SK-N-SH treated with all-trans-retinoic acid at 6 μM for 48 hours (cell line): ENCODE data around the gene RERE.

Source experiments
- ATAC-seq: fragments of 200-7000 bp; cut with Tn5 transposase; 3 replicates; pipeline ENCODE4 v1.9.1; 2020; ENCODE audit warnings: mild to moderate bottlenecking, moderate library complexity
- ARNTL ChIP-seq: fragments of 450-650 bp; formaldehyde crosslinking; IDR thresholded peaks from 2 replicates; pipeline ENCODE4 v1.5.0; 2020; ENCODE audit warnings: low read depth, mild to moderate bottlenecking, moderate library complexity, borderline replicate concordance
- BACH2 ChIP-seq: fragments of 250-450 bp; sonication (Bioruptor Pico); IDR thresholded peaks from 2 replicates; pipeline ENCODE4 v1.9.0; 2021; ENCODE audit warnings: mild to moderate bottlenecking, borderline replicate concordance
- CREB5 ChIP-seq: fragments of 250-450 bp; sonication (Bioruptor Pico); IDR thresholded peaks from 2 replicates; pipeline ENCODE4 v1.5.1; 2020; ENCODE audit warnings: low read depth, mild to moderate bottlenecking, moderate library complexity
- CSDC2 ChIP-seq: fragments of 250-450 bp; sonication (Bioruptor Pico); IDR thresholded peaks from 2 replicates; pipeline ENCODE4 v1.5.0; 2020; ENCODE audit warnings: mild to moderate bottlenecking, moderate library complexity
- ESRRG ChIP-seq: fragments of 250-450 bp; sonication (Bioruptor Pico); IDR thresholded peaks from 2 replicates; pipeline ENCODE4 v1.6.1; 2021; ENCODE audit warnings: mild to moderate bottlenecking
- GLIS3 ChIP-seq: fragments of 250-450 bp; sonication (Bioruptor Pico); IDR thresholded peaks from 2 replicates; pipeline ENCODE4 v1.5.0; 2020; ENCODE audit warnings: mild to moderate bottlenecking, moderate library complexity
- ISL1 ChIP-seq: fragments of 250-450 bp; sonication (Bioruptor Pico); IDR thresholded peaks from 2 replicates; pipeline ENCODE4 v2.1.2; 2022; ENCODE audit warnings: mild to moderate bottlenecking, moderate library complexity
- OSR1 ChIP-seq: fragments of 250-450 bp; sonication (Bioruptor Pico); IDR thresholded peaks from 2 replicates; pipeline ENCODE4 v1.8.0; 2022; ENCODE audit warnings: moderate library complexity, mild to moderate bottlenecking, inconsistent platforms
- PPARA ChIP-seq: fragments of 250-450 bp; sonication (Bioruptor Pico); IDR thresholded peaks from 2 replicates; pipeline ENCODE4 v1.5.0; 2020; ENCODE audit warnings: mild to moderate bottlenecking, borderline replicate concordance
- SNAI2 ChIP-seq: fragments of 250-450 bp; sonication (Bioruptor Pico); IDR thresholded peaks from 2 replicates; pipeline ENCODE4 v1.5.0; 2020; ENCODE audit warnings: mild to moderate bottlenecking, moderate library complexity
- TCF4 ChIP-seq: fragments of 250-450 bp; sonication (Bioruptor Pico); IDR thresholded peaks from 2 replicates; pipeline ENCODE4 v1.8.0; 2021; ENCODE audit warnings: mild to moderate bottlenecking, moderate library complexity, borderline replicate concordance
- TSHZ2 ChIP-seq: fragments of 250-450 bp; sonication (Bioruptor Pico); IDR thresholded peaks from 2 replicates; pipeline ENCODE4 v1.5.0; 2020; ENCODE audit warnings: mild to moderate bottlenecking, moderate library complexity
- ZC3H10 ChIP-seq: fragments of 250-450 bp; sonication (Bioruptor Pico); IDR thresholded peaks from 2 replicates; pipeline ENCODE4 v1.5.1; 2021; ENCODE audit warnings: mild to moderate bottlenecking, moderate library complexity
- ZFP3 ChIP-seq: fragments of 250-450 bp; sonication (Bioruptor Pico); IDR thresholded peaks from 2 replicates; pipeline ENCODE4 v1.5.0; 2020; ENCODE audit warnings: mild to moderate bottlenecking, moderate library complexity
- ZFP30 ChIP-seq: fragments of 450-650 bp; formaldehyde crosslinking; IDR thresholded peaks from 2 replicates; pipeline ENCODE4 v1.5.0; 2022; ENCODE audit warnings: mild to moderate bottlenecking, moderate library complexity
- ZNF565 ChIP-seq: fragments of 450-650 bp; formaldehyde crosslinking; conservative IDR thresholded peaks from 2 replicates; pipeline ENCODE4 v1.5.0; 2020; ENCODE audit warnings: low read depth, mild to moderate bottlenecking, moderate library complexity
- ZNF8 ChIP-seq: fragments of 450-650 bp; formaldehyde crosslinking; IDR thresholded peaks from 2 replicates; pipeline ENCODE4 v1.5.0; 2020; ENCODE audit warnings: mild to moderate bottlenecking, moderate library complexity
- TF ChIP-seq, protein P1 (sequence below): fragments of 250-450 bp; sonication (Bioruptor Pico); IDR thresholded peaks from 2 replicates; pipeline ENCODE4 v1.5.1; 2021; ENCODE audit warnings: mild to moderate bottlenecking, moderate library complexity

RERE gene

GRCh38 chr1:8702850-8703810, 114.3 kb downstream of the RERE start:
- TF ChIP-seq ZNF8 (CRISPR knock-in tag) (0 out of 2 replicates have a peak, but pooled peaks have one; percentile 5), BACH2 (0 out of 2 replicates have a peak, but pooled peaks have one; percentile 36), ESRRG (CRISPR knock-in tag) (no peak), CSDC2 (CRISPR knock-in tag) (0 out of 2 replicates have a peak, but pooled peaks have one; percentile 66), PPARA (CRISPR knock-in tag) (no peak), TSHZ2 (CRISPR knock-in tag) (peak; percentile 93), ISL1 (peak; percentile 87), ARNTL (CRISPR knock-in tag) (no peak), CREB5 (no peak), ZNF565 (CRISPR knock-in tag) (0 out of 2 replicates have a peak, but pooled peaks have one; percentile 27), ZFP3 (CRISPR knock-in tag) (peak; percentile 78), OSR1 (no peak), SNAI2 (CRISPR knock-in tag) (peak; percentile 76; the same call in 1 of the 2 replicates)
- TF ChIP-seq, protein P1, sequence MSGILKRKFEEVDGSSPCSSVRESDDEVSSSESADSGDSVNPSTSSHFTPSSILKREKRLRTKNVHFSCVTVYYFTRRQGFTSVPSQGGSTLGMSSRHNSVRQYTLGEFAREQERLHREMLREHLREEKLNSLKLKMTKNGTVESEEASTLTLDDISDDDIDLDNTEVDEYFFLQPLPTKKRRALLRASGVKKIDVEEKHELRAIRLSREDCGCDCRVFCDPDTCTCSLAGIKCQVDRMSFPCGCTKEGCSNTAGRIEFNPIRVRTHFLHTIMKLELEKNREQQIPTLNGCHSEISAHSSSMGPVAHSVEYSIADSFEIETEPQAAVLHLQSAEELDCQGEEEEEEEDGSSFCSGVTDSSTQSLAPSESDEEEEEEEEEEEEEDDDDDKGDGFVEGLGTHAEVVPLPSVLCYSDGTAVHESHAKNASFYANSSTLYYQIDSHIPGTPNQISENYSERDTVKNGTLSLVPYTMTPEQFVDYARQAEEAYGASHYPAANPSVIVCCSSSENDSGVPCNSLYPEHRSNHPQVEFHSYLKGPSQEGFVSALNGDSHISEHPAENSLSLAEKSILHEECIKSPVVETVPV (CRISPR knock-in tag): no peak
- ATAC-seq: peak; percentile 73

DNA sequence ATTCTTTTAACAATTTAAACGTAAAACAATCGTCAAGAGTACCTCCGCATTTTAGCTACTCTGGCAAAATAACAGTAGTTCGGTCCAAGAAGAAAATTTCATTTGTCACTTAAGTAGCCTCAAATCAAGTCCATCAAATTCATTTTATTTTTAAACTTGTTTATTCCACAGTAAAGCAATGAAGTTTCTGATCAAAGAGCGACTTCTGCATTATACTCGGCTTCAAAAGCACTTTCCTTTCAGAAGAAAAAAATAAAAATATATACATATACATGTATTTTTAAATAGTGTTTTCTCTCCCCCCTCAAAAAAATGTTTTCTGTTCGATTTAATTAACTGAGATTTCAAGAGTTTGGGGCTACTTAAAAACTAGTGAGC, 115.0 kb downstream of the RERE start:
- ATAC-seq: no peak
- TF ChIP-seq ZFP3 (CRISPR knock-in tag): no peak
- TF ChIP-seq ARNTL (CRISPR knock-in tag): no peak
- no peak for TF ChIP-seq PPARA (CRISPR knock-in tag)
- TF ChIP-seq GLIS3 (CRISPR knock-in tag): no peak
- TF ChIP-seq ZFP30: no peak
- TF ChIP-seq OSR1: no peak
- TF ChIP-seq ZNF8 (CRISPR knock-in tag): no peak
- no peak for TF ChIP-seq CREB5
- TF ChIP-seq ZNF565 (CRISPR knock-in tag): no peak
- TF ChIP-seq, protein P1 (CRISPR knock-in tag): no peak
- TF ChIP-seq SNAI2 (CRISPR knock-in tag): no peak
- no peak for TF ChIP-seq ISL1
- TF ChIP-seq TSHZ2 (CRISPR knock-in tag): no peak
- no peak for TF ChIP-seq ZC3H10
- no peak for TF ChIP-seq ESRRG (CRISPR knock-in tag)
- no peak for TF ChIP-seq TCF4 (CRISPR knock-in tag)
